ENCODE results near the gene OTULINL.

DNA sequence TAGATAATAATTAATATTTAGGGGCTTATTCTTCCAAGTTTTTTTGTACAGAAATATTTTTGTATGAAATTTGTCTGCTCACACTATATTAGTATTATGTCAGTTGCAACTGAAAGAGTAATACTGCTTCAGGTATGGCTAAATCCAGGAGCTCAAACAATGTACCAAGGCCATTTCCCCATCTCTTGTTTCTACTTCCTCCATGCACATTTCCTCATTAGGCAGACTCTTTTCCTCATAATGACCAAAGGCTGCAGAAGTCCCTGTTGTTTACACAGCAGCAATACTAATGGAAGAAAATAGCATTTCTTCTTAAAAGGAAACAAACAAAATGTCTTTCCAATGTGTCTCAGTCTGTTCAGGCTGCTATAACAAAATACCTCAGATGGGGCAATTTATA is 9.2 kb upstream of the OTULINL start:
- TF ChIP-seq, protein P1, sequence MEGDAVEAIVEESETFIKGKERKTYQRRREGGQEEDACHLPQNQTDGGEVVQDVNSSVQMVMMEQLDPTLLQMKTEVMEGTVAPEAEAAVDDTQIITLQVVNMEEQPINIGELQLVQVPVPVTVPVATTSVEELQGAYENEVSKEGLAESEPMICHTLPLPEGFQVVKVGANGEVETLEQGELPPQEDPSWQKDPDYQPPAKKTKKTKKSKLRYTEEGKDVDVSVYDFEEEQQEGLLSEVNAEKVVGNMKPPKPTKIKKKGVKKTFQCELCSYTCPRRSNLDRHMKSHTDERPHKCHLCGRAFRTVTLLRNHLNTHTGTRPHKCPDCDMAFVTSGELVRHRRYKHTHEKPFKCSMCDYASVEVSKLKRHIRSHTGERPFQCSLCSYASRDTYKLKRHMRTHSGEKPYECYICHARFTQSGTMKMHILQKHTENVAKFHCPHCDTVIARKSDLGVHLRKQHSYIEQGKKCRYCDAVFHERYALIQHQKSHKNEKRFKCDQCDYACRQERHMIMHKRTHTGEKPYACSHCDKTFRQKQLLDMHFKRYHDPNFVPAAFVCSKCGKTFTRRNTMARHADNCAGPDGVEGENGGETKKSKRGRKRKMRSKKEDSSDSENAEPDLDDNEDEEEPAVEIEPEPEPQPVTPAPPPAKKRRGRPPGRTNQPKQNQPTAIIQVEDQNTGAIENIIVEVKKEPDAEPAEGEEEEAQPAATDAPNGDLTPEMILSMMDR (IDR thresholded peaks at IDR 0.05): no peak
- no peak for TF ChIP-seq ZFX (IDR thresholded peaks at IDR 0.05; ENCODE audit: borderline replicate concordance)
